Measurements from ENCODE around the gene CCDC146.
"Not testable (repeated sequence)": the region's sequence is repeated elsewhere in the genome, so short reads cannot be mapped to it uniquely, and the experiment has no call there.

CCDC146 gene

GRCh38 chr7:77202481-77202976 is 80.1 kb downstream of the CCDC146 start:
- DNase-seq, result no peak

- no peak for DNase-seq
Measured at GRCh38 chr7:77205706-77206105, 83.3 kb downstream of the CCDC146 start.

- no peak for DNase-seq
Measured at GRCh38 chr7:77208416-77208815, 86.0 kb downstream of the CCDC146 start.

DNA sequence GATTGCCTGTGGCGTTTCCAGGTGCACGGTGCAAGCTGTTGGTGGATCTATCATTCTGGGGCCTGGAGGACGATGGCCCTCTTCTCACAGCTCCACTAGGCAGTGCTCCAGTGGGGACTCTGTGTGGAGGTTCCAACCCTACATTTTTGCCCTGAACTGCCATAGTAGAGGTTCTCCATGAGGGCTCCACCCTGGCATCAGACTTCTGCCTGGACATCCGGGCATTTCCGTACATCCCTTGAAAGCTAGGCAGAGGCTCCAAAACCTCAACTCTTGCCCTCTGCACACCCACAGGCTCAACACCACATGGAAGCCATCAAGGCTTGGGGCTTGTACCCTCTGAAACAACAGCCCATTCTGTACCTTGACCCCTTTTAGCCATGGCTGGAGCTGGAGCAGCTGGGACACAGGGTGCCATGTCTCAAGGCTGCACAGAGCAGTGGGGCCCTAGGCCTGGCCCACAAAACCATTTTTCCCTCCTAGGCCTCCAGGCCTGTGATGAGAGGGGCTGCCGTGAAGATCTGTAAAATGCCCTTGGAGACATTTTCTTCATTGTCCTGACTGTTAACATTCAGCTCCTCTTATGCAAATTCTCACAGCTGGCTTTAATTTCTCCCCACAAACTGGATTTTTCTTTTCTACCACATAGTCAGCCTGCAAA is 87.2 kb downstream of the CCDC146 start:
- DNase-seq, result no peak

GRCh38 chr7:77216181-77216845 is 93.9 kb downstream of the CCDC146 start:
- DNase-seq, result no peak

- DNase-seq, result no peak
Measured at GRCh38 chr7:77217474-77218185, 95.2 kb downstream of the CCDC146 start.

DNA sequence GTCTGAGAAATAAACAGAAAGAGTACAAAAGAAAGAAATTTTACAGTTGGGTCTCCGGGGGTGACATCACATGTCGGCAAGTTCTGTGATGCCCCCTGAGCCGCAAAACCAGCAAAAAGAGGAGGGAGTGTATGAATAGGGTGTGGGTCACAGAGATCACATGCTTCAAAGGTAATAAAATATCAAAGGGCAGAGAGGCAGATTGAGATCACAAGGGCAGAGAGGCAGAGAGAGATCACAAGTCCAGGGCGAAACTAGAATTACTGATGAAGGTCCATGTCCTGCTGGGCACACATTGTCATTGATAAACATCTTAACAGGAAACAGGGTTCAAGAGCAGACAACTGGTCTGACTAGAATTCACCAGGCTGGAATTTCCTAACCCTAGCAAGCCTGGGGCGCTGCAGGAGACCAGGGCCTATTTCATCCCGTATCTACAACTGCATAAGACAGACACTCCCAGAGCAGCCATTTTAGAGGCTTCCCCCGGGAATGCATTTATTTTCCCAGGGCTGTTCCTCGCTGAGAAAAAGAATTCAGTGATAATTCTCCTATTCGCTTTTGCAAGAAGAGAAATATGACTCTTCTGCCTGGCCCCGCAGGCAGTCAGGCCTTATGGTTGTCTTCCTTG is 97.4 kb downstream of the CCDC146 start:
- DNase-seq, result not testable (repeated sequence)

DNA sequence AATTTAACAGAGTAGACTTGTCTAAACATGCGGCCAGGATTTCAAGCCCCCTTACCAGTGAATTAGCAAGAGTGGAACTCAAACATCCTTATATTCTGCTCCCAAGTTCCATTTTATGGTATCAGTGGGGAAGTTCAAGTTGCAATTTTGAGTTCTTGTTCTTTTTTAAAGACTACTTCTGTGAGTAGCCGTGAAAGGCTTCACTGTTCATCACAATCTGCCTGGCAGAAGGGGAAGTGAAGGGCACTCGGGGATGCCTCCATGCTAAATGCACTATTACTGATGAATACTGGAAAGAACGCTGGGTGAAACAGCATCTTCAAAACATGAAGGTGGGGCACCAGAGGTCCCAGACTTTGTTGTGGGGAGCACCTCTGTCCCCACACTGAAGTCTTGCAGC is 99.7 kb downstream of the CCDC146 start:
- no peak for DNase-seq

DNA sequence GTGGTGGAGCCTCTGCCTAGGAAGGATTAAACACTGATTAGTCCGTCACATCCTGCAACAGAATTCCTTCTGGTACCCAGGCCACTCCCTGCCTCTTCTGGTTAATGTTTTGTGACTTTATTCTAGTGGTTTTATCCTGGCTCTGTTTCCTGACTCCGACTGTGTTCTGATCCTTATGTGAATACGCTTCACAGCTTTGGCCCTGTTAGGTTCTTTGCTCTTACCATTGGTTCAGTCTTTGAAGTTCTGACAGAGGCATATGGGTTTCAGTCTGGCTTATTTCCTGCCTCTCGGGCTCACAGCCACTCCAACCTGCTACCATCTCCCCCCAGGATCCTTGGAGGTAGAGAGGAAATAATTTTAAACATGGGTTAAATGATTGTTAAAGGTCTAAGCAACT is 100.4 kb downstream of the CCDC146 start:
- DNase-seq, result no peak

DNA sequence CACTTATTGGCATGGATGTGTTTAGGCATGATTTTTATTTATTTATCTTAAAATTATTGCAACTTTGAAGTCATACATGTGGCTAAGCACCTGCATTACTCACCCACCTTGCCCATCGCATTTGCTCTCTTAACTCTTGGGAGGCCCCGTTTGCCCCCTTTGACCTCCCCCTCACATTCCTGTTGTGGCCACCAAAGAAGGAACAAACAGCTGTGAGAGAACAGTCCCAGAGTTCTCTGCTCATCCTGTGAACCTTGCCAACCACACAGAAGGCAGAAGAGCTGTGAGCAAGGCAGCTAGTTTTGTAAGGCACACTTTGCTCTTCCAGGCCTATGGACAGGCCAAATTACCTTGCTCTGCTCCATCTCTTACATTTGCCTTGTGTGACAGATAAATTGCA is 100.8 kb downstream of the CCDC146 start:
- DNase-seq, result no peak

DNA sequence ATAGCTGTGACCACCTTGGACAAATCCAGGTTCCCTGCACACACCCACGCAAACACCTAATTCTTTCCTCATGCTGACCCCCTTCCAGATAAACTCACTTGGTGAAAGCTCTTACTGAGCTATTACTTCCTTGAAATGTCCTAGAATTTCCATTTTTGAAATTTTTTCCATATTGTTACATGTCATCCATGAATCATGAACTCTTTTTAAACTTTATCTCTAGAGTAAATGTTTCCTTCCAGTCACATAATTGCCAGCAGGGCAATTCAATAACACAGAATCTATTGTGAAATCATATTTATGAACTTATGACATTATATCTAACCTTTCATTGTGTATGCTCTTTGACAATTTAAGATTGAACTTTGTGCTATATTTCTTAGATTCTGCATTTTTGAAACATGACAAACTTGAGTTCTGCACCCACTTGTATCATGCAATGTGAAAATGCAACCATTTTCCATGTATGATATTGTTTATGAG is 104.0 kb downstream of the CCDC146 start:
- no peak for DNase-seq

DNA sequence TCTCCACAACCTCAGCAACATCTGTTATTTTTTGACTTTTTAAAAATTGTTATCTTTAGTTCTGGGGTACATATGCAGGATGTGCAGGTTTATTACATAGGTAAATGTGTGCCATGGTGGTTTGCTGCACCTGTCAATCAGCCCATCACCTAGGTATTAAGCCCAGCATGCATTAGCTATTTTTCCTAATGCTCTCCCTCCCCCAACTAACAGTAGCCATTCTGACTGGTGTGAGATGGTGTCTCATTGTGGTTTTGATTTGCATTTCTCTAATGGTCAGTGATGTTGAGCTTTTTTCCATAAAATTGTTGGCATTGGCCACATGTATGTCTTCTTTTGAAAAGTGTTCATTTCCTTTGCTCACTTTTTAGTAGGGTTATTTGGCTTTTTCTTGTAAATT is 106.4 kb downstream of the CCDC146 start:
- not testable (repeated sequence) for DNase-seq

GRCh38 chr7:77232467-77232866 is 110.1 kb downstream of the CCDC146 start:
- no peak for DNase-seq

GRCh38 chr7:77235276-77235675 is 112.9 kb downstream of the CCDC146 start:
- DNase-seq, result no peak

- no peak for DNase-seq
Measured at GRCh38 chr7:77238703-77239136, 116.3 kb downstream of the CCDC146 start.

DNA sequence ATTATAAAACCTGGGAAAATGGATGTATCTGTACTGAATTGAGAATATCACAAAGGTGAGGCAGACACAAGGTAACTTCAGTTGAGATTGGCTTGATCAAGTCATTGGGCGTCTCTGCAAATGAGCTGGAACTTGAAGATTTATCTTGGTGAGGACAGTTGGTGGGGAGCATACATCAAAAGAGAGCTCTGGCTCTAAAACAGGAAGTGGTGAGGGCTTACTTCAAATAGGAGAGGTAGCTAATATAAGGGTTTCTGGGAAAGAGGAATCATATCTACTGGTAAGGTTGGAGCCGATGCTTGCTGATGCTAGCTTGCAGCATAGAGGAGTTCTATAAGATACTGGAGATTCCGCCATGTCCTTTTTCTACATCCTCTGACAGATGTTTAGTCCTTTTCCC is 117.1 kb downstream of the CCDC146 start:
- no peak for DNase-seq

GRCh38 chr7:77242068-77242467 is 119.7 kb downstream of the CCDC146 start:
- no peak for DNase-seq

DNA sequence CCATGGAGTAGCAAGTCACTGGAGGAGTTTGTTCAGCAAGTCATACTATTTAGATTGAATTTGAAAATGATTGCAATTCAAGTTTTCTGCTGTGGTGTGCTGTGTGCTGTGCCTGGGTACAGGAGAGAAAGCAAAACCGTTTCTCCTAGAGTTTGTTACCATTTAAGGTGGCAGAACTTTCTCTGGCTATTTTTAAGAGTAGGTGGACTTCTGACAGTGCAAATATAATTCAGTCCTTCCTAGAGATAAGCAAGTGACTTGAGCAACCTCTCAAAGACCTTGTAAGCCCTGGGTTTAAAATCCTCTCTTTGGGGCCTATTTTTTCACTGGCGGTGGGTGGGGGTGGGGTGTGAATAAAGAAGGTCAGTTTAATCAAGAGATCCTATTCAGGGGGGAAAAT is 120.1 kb downstream of the CCDC146 start:
- DNase-seq, result no peak

DNA sequence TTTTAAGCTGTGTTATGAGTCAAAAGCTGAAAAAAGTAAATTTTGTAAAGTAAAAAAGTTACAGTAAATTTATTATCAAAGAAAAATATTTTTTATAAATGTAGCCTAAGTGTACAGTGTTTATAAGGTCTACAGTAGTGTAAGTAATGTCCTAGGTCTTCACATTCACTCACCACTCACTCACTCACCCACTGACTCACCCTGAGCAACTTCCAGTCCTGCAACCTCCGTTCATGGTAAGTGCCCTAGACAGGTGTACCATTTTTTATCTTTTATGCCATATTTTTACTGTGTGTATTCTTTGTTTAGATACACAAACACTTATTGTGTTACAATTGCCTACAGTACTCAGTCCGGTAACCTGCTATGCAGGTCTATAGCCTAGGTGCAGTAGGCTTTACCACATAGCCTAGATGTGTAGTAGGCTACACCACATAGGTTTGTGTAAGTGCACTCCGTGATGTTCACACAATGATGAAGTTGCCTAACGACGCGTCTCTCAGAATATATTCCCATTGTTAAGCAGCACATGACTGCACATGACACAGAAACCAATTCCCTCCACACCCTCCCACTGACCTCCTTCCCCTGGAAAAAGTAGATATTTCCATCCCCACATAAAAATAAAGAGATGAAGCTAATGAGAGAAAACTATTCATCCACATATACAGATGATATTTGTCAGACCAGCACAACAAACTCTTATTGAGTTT is 122.0 kb downstream of the CCDC146 start:
- DNase-seq, result no peak

GRCh38 chr7:77245015-77245755 is 122.8 kb downstream of the CCDC146 start:
- DNase-seq, result no peak

GRCh38 chr7:77246026-77246640 is 123.7 kb downstream of the CCDC146 start:
- no peak for DNase-seq

All from stimulated activated CD4-positive, alpha-beta T cell treated with anti-CD3 and anti-CD28 coated beads, Interleukin-2, amount 100 ng/mL, for 24 hours (primary cell).